ENCODE measurements around the gene CSNK1E.
"Not testable (repeated sequence)": the region's sequence is repeated elsewhere in the genome, so short reads cannot be mapped to it uniquely, and the experiment has no call there.

Gene CSNK1E

GRCh38 chr22:38350444-38351359 is 33.5 kb upstream of the CSNK1E start:
- TF ChIP-seq ZFX (IDR thresholded peaks at IDR 0.05; ENCODE audit: borderline replicate concordance) (no peak), CTCF (IDR thresholded peaks at IDR 0.05) (no peak)
- no peak overlapping the region for H3K27ac ChIP-seq

- TF ChIP-seq ZFX (IDR thresholded peaks at IDR 0.05; ENCODE audit: borderline replicate concordance) = no peak
- TF ChIP-seq CTCF (IDR thresholded peaks at IDR 0.05) = no peak
- H3K27ac ChIP-seq = no peak overlapping the region
Measured at GRCh38 chr22:38348751-38349496, 31.7 kb upstream of the CSNK1E start.

- H3K27ac ChIP-seq = no peak overlapping the region
- no peak for TF ChIP-seq CTCF (IDR thresholded peaks at IDR 0.05)
Measured at GRCh38 chr22:38347944-38348750, 30.9 kb upstream of the CSNK1E start.

GRCh38 chr22:38347181-38347943 is 30.1 kb upstream of the CSNK1E start:
- H3K27ac ChIP-seq = no peak overlapping the region
- no peak for TF ChIP-seq ZFX (IDR thresholded peaks at IDR 0.05; ENCODE audit: borderline replicate concordance)
- no peak for TF ChIP-seq CTCF (IDR thresholded peaks at IDR 0.05)

- no peak for TF ChIP-seq ZFX (IDR thresholded peaks at IDR 0.05; ENCODE audit: borderline replicate concordance)
- TF ChIP-seq CTCF (IDR thresholded peaks at IDR 0.05) = no peak
- H3K27ac ChIP-seq = no peak overlapping the region
Measured at GRCh38 chr22:38346506-38346905, 29.3 kb upstream of the CSNK1E start.

GRCh38 chr22:38345782-38346181 is 28.5 kb upstream of the CSNK1E start:
- H3K27ac ChIP-seq = no peak overlapping the region
- TF ChIP-seq CTCF (IDR thresholded peaks at IDR 0.05) = no peak
- no peak for TF ChIP-seq ZFX (IDR thresholded peaks at IDR 0.05; ENCODE audit: borderline replicate concordance)

- not testable (repeated sequence) for H3K27ac ChIP-seq
Measured at GRCh38 chr22:38339893-38340292, 22.7 kb upstream of the CSNK1E start.
